ENCODE measurements around the gene RTN4.

Gene RTN4

DNA sequence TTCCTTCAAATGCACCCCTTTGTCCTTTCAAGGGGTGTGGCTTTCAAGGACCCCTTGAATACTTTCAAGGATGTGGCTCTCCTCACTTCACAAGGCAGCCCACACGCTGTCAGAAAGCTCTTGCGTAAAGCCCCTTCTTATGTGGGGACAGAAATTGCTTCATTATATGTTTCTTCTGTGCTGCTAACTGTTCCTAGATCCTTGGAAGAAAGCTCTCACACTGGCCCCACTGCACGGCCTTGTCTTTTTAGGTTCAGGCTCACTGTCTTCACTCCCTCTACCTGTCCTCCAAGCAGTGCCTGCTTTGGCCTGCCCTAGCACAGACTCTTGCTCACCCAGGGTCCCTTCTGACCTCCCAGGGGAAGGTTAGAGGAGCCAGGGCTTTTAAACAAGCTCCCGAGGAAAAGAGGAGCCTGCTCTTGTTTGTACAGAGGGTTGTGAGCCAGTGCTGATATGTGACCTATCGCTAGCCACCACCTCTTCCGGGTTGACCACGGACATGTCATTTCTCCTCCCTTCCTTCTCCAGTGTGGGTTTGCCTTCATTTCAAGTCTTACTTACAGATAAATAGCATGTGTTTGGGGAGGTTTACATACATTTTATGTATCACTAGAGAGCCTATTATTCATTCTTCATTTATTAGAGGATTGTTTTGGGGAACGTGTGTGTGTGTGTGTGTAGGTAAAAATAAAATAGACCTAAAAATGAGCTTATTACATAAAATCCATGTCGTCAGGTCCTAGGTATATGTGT lies 94.7 kb downstream of the RTN4 start:
- in situ Hi-C loops (cut with MboI; ENCODE audit: low sequenced_read_pairs) = no loop called here

GRCh38 chr2:54954705-54955357 lies 95.4 kb downstream of the RTN4 start:
- in situ Hi-C loops (cut with MboI; ENCODE audit: low sequenced_read_pairs) = no loop called here

DNA sequence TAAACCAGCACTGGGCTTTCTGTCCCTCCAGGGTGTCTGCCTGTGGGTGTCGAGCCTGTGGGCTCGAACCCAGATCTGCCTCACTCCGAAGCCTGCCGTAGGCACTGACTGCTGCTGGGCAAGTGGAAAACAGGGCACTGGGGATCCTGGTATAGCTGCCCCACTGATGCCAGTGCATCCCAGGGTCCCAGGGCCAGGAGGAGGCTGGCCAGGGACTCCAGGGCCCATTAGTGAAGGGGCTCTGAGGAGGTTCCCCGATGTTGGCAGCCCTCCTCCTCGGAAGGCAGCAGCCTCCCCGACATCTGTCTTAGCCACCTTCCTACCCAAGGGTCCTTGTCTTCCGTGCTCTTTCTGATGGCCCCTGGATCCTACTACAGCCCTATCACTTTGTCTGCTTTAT lies 96.1 kb downstream of the RTN4 start:
- in situ Hi-C loops (cut with MboI; ENCODE audit: low sequenced_read_pairs) = no loop called here

- in situ Hi-C loops (cut with MboI; ENCODE audit: low sequenced_read_pairs) = no loop called here
Observed at GRCh38 chr2:54952978-54953456, 97.2 kb downstream of the RTN4 start.

DNA sequence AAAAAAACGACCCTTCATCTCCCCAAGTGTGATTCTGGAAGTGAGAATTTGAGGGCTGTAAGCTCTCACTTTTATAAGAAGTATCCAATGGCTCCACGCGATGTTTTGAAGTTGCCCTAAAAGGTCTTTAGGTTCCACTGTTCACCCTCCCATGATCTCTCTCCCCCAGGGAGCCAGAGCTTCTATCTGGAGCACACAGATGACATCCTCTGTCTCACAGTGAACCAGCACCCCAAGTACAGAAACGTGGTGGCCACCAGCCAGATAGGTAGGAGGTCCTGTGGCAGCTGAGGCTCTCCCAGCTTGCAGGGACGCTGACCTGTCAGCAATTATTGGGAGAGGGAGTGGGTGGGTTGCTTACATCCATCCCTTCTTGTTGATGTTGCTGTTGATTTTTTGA lies 97.8 kb downstream of the RTN4 start:
- in situ Hi-C loops (cut with MboI; ENCODE audit: low sequenced_read_pairs) = no loop called here

- in situ Hi-C loops (cut with MboI; ENCODE audit: low sequenced_read_pairs) = no loop called here
Observed at GRCh38 chr2:54950811-54951210, 99.4 kb downstream of the RTN4 start.

DNA sequence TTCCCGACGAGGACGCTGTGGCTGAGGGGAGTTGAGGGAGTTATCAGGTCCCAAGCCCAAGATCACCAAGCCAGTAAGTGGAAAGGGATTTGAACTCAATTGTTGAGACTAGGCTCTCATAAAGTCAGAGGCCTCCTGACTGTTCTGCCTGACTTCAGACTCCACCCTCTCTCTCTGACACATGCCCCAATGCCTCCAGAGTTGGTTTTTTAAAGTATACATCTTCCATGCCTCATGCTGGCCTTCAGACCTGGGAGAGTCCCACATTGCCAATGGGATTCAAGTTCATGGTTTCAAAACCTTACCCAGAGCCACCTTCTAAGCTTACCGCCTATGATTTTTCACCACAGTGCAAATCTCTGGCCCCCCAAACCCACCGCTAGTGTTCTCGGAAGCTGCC lies 100.8 kb downstream of the RTN4 start:
- in situ Hi-C loops (cut with MboI; ENCODE audit: low sequenced_read_pairs) = no loop called here

GRCh38 chr2:54948120-54948519 lies 102.1 kb downstream of the RTN4 start:
- in situ Hi-C loops (cut with MboI; ENCODE audit: low sequenced_read_pairs) = no loop called here

DNA sequence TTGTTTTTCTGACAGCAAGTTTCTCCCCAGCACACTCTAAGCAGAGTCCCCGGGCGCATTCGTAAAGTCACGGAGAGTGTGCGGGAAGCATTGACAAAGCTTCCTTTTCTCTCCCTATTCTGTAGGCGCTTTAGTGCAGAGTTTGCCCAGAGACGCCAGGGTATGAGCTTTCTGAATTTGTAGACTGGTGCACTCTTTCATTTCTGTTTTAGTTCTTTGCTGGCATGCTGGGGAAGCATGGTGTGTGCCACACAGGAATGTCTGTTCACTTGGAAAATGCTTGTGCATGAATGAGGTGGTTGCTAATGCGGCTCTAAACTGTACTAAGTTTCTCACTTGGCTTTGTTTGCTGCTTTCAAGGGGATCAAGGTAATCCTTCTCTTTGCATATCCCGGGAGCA lies 102.6 kb downstream of the RTN4 start:
- in situ Hi-C loops (cut with MboI; ENCODE audit: low sequenced_read_pairs) = no loop called here

DNA sequence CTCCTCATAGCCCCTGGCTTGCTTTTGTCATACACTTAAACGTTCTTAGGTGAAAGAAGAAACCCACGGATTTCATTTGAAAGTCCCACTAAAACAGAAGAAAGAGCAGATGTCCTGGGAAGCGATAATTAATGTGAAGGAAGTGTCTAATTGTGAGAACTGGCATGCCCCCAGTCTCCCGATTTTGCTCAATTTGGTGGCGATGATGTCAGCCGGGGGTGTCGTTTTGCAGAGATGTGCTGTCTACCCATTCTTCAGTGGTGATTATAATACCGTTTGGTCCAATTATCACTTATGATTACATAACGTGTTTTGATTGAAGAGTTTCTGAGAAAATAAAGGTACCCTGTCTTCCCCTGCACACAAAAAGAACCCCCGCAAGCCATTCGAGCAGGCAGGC lies 103.1 kb downstream of the RTN4 start:
- in situ Hi-C loops (cut with MboI; ENCODE audit: low sequenced_read_pairs) = no loop called here

GRCh38 chr2:54946220-54946805 lies 103.9 kb downstream of the RTN4 start:
- in situ Hi-C loops (cut with MboI; ENCODE audit: low sequenced_read_pairs) = no loop called here

GRCh38 chr2:54945391-54946219 lies 104.6 kb downstream of the RTN4 start:
- in situ Hi-C loops (cut with MboI; ENCODE audit: low sequenced_read_pairs) = no loop called here

DNA sequence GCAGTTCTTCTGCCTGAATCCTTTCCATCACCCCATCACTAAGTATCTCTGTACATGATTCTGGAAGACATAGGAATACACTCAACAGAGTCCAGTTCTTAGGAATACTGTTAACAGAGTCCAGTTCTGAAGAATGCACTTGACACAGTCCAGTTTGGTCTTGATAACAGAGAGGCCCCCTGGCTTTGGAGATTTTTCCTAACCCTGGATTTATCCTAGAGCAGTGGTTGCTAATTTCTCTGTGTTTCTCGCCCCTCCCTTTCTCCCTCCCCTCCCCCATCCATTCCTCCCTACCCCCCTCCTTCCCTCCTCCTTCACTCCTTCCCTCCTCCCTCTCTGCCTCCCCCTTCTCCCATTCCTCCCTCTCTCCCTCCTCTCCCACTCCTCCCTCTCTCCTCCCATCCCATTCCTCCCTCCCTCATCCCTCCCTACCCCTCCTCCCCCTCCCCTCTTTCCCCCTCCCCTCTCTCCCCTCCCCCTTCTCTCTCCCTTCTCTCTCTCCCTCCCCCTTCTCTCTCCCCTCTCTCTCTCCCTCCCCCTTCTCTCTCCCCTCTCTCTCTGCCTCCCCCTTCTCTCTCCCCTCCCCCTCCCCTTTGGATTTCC lies 105.4 kb downstream of the RTN4 start:
- in situ Hi-C loops (cut with MboI; ENCODE audit: low sequenced_read_pairs) = no loop called here

- in situ Hi-C loops (cut with MboI; ENCODE audit: low sequenced_read_pairs) = no loop called here
Observed at GRCh38 chr2:54942373-54942772, 107.9 kb downstream of the RTN4 start.

GRCh38 chr2:54941248-54941984 lies 108.8 kb downstream of the RTN4 start:
- in situ Hi-C loops (cut with MboI; ENCODE audit: low sequenced_read_pairs) = no loop called here

DNA sequence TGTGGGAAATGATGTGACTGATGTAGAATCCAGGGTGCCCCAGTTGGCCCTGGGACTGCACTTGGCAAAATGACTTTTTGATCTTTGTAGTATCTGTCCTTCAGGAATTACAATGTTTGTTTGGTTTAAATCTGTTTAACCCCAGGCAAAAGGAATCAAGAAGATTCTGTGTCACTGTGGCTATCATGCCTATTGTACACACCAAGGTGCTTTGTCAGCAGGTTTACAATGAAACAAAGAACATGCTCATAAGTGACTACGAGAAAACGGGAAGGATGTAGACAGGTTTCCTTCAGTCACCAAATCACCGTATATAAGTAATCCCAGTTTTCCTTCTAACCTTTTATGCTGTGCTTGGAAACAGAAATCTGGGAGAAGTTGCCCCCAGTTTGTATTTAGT lies 109.5 kb downstream of the RTN4 start:
- in situ Hi-C loops (cut with MboI; ENCODE audit: low sequenced_read_pairs) = no loop called here

DNA sequence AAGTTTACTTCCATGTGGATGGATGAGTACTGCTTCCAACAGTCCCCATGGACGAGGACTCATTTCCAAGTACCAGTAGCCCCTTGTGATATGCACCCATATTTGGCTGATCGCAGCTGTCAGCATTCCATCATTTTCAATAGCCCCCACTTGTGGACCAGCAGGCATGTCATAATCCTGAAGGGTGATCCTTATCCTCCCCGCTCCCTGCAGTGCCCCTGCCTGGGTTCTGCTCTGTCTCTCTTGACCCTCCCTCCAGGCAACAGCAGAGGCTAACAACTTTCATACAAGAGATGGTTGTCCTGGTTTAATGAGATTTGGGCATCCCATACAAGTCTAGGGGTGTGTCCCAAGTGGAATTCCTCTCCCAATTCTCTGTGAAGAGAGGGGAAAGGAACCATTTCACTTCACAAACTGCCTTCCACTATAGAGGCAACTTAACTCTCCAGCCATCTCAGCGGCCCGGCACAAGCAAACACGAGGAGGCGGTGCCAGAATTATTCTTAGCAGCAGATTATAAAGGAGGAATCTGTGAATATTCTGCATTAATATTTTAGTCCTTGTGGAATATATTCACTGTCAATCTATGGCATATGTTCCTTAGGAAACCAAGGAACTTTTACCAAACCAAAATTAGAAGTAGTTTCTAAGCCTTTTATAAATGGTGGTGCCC lies 110.7 kb downstream of the RTN4 start:
- in situ Hi-C loops (cut with MboI; ENCODE audit: low sequenced_read_pairs) = no loop called here

GRCh38 chr2:54936766-54937165 lies 113.5 kb downstream of the RTN4 start:
- in situ Hi-C loops (cut with MboI; ENCODE audit: low sequenced_read_pairs) = no loop called here

DNA sequence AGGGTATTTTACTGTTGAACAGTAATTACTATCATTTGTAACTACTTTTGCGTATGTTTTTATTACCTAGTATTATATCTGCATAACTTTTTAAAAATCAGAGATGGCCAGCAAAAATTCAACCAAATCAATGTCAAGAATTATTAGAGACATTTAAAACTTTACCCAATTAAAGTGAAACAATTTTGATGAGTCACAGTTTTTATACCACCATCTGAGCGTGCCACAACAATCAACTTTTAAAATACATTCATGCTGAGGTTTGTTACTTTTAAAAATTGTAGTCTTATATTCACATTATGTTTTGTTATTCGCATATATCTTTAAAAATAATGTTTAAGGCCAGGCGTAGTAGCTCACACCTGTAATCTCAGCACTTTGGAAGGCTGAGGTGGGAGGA lies 114.9 kb downstream of the RTN4 start:
- in situ Hi-C loops (cut with MboI; ENCODE audit: low sequenced_read_pairs) = no loop called here

GRCh38 chr2:54931473-54931872 lies 118.8 kb downstream of the RTN4 start:
- in situ Hi-C loops (cut with MboI; ENCODE audit: low sequenced_read_pairs) = no loop called here

Data from HL-60/S4 treated with phorbol 12-myristate 13-acetate at 8.2 ng/mL for 4 days and 3 days (cell line).